HG03064 (cell line): ENCODE data around the gene SRP72.
"Not testable (repeated sequence)": the region's sequence is repeated elsewhere in the genome, so short reads cannot be mapped to it uniquely, and the experiment has no call there.

Source experiments
- ATAC-seq: cut with Tn5 transposase; IDR thresholded peaks from one replicate; pipeline ENCODE4 v1.9.1; 2021; ENCODE audit warnings: low read depth; ENCODE audit not compliant: unreplicated experiment

The SRP72 gene

GRCh38 chr4:56463711-56464110 is 3.7 kb upstream of the SRP72 start:
- no peak for ATAC-seq

- ATAC-seq: no peak
Measured at GRCh38 chr4:56464581-56464980, 2.8 kb upstream of the SRP72 start.

- ATAC-seq: no peak
Measured at GRCh38 chr4:56465599-56466295, 1.7 kb upstream of the SRP72 start.

- ATAC-seq: not testable (repeated sequence)
Measured at GRCh38 chr4:56466296-56466761, 1.1 kb upstream of the SRP72 start.

- no peak for ATAC-seq
Measured at GRCh38 chr4:56466910-56467283, 520 bp upstream of the SRP72 start.

GRCh38 chr4:56468097-56468422 is 643 bp downstream of the SRP72 start:
- ATAC-seq: peak; percentile 51

GRCh38 chr4:56469489-56470210 is 2.2 kb downstream of the SRP72 start:
- no peak for ATAC-seq

GRCh38 chr4:56475917-56476316 is 8.5 kb downstream of the SRP72 start:
- peak; percentile 79 for ATAC-seq

- no peak for ATAC-seq
Measured at GRCh38 chr4:56477192-56477702, 9.8 kb downstream of the SRP72 start.

GRCh38 chr4:56480691-56481090 is 13.3 kb downstream of the SRP72 start:
- no peak for ATAC-seq

GRCh38 chr4:56496241-56496640 is 28.8 kb downstream of the SRP72 start:
- no peak for ATAC-seq

- peak; percentile 70 for ATAC-seq
Measured at GRCh38 chr4:56505269-56506130, 38.1 kb downstream of the SRP72 start, which contains the start of gene ARL9. ARL9 (plus strand) TSS chr4:56505791; CDS start chr4:56505863, 72 bp downstream.

- no peak for ATAC-seq
Measured at GRCh38 chr4:56511098-56511497, 43.7 kb downstream of the SRP72 start.

GRCh38 chr4:56512166-56512565 is 44.7 kb downstream of the SRP72 start:
- no peak for ATAC-seq

GRCh38 chr4:56513517-56513916 is 46.1 kb downstream of the SRP72 start:
- ATAC-seq: no peak

GRCh38 chr4:56530269-56531148 is 63.1 kb downstream of the SRP72 start:
- ATAC-seq: peak; percentile 86

- ATAC-seq: no peak
Measured at GRCh38 chr4:56531149-56531770, 63.8 kb downstream of the SRP72 start.

- ATAC-seq: no peak
Measured at GRCh38 chr4:56531823-56532222, 64.4 kb downstream of the SRP72 start.

GRCh38 chr4:56532239-56532638 is 64.8 kb downstream of the SRP72 start:
- no peak for ATAC-seq

GRCh38 chr4:56535915-56536314 is 68.5 kb downstream of the SRP72 start:
- no peak for ATAC-seq
